Pancreas (tissue), 10 donors: ENCODE results near the gene PRDM11. TPM values are rescaled to one million over a fixed set of nuclear protein-coding genes. Genes with fewer than 3 reads are reported as not detected.
A peak's percentile ranks its signal among the peaks of the same experiment; 100 is the strongest.

Experiments used
- ATAC-seq, 4 donors: fragments of 200-7000 bp; cut with Tn5 transposase; one replicate each; pipeline versions ENCODE4 v1.8.0 to v1.9.1; 2020; ENCODE audit warnings: mild to moderate bottlenecking in 4 of 4, moderate library complexity in 4 of 4
- DNase-seq, 6 donors: peaks; one replicate each; pipeline ENCODE4 v3.0.0-alpha.2; 2020
- FAIRE-seq: peaks from 2 replicates; lab custom pipeline; 2012; peaks lifted over from hg19 to GRCh38; lab: Jason Lieb, UNC
- H3K27ac ChIP-seq, 4 donors: fragments of 200-600 bp; sonication (generic); 1 replicate in 3 of 4; 2 replicates in 1 of 4; pipeline versions ENCODE4 v1.5.0 to v1.8.0; 2020
- H3K27me3 ChIP-seq, 4 donors: fragments of 200-600 bp; one replicate each; pipeline ENCODE4 v1.8.0; 2021
- H3K36me3 ChIP-seq, 3 donors: fragments of 200-600 bp; sonication (generic) in 1 of 3; one replicate each; pipeline versions ENCODE4 v1.5.0 to v1.8.0; 2020 to 2021
- H3K4me1 ChIP-seq, 3 donors: fragments of 200-600 bp; one replicate each; pipeline ENCODE4 v1.8.0; 2021
- H3K4me3 ChIP-seq, 4 donors: fragments of 200-600 bp; sonication (generic) in 2 of 4; one replicate each; pipeline versions ENCODE4 v1.5.0 to v1.8.0; 2020 to 2021
- H3K9me3 ChIP-seq, 4 donors: fragments of 200-600 bp; one replicate each; pipeline ENCODE4 v1.8.0; 2021
- CTCF ChIP-seq, 4 donors: fragments of 200-600 bp; sonication (generic) in 3 of 4; IDR thresholded peaks; one replicate each; pipeline versions ENCODE4 v1.5.0 to v1.8.0; 2021; ENCODE audit warnings: antibody characterized with exemption in 4 of 4
- WGBS, 2 donors: extraction: QIAGEN DNeasy Blood & Tissue Kit; methylation state at CpG; one replicate each; pipeline ENCODE4 v1.1.7; 2013; 5-methylcytosine and 5-hydroxymethylcytosine counted together
- intact Hi-C, 3 donors: fragments of 100-400 bp; cut with DNase I; formaldehyde crosslinking; loops; one replicate each; pipeline versions ENCODE4 v1.11.1 to v1.14.2; 2022
- polyA plus RNA-seq, 2 donors: library from polyadenylated mRNA; stranded (reverse); fragments of 200-250 nt; gene quantifications; one replicate each; pipeline ENCODE4 v1.2.3, GENCODE V29; 2013
- total RNA-seq, 6 donors: library from RNA; stranded (reverse); fragmentation: NEBNext Ultra II Directional in 4 of 6; extraction: Animal tissue kit (Norgen Biotek cat#: 25700) in 4 of 6; gene quantifications; one replicate each; pipeline versions ENCODE4 v1.2.1 to v1.2.4, GENCODE V29; 2021 to 2023
- donor health status: healthy with polysubstance abuse.
- donor health status: DM: no; HTN: no; CAD: no; lungs with moderate emphysema.
- donor health status: DM: no; HTN: no; CAD: no.
- donor health status: control.
- donor health status: control.
- donor health status: Bipolar disorder and iron deficiency.
- donor health status: DM: yes; HTN: yes; CAD: no.
- donor health status: DM: no; HTN: no; CAD: no.
- donor health status: DM: no; HTN: no; CAD: no.
- donor health status: DM: yes; HTN: yes; CAD: no.

PRDM11 gene
- total and polyA plus RNA-seq, 8 donors: 3.0 to 8.5 (median 6.4) TPM

- Histone ChIP-seq H3K27me3 (no peaks in the 10 kb centered on the region), H3K27ac (no peak overlapping the region), H3K4me3 (no peak overlapping the region), H3K36me3 (no peaks in the 10 kb centered on the region), H3K4me1 (peaks cover 4 to 11% (median 7%) of the 10 kb centered on the region in 3 donors), H3K9me3 (no peaks in the 10 kb centered on the region)
- 34 to 41% methylated on average over 3 of the region's 3 CpGs for WGBS, 2 donors
- TF ChIP-seq CTCF (IDR thresholded peaks at IDR 0.05): no peak
- no peak for ATAC-seq
- intact Hi-C loops: no loop called here
- DNase-seq: no peak
- FAIRE-seq: no peak
These were observed 23.1 kb downstream of the PRDM11 start for GRCh38 chr11:45169310-45170072.

- no peaks in the 10 kb centered on the region for H3K36me3 ChIP-seq
- FAIRE-seq (no peak), DNase-seq (peak in 1 of 6 donors; percentile 28), ATAC-seq (no peak)
- TF ChIP-seq CTCF (IDR thresholded peaks at IDR 0.05): no peak
- intact Hi-C loops: no loop called here
- H3K27ac ChIP-seq: no peak overlapping the region
- peaks cover 4 to 11% (median 7%) of the 10 kb centered on the region in 3 donors for H3K4me1 ChIP-seq
- no peaks in the 10 kb centered on the region for H3K27me3 ChIP-seq
- 80 to 89% methylated on average over 2 of the region's 2 CpGs for WGBS, 2 donors
- no peaks in the 10 kb centered on the region for H3K9me3 ChIP-seq
- H3K4me3 ChIP-seq: no peak overlapping the region
These were observed 24.0 kb downstream of the PRDM11 start for GRCh38 chr11:45170484-45170883.

GRCh38 chr11:45171550-45171949, 25.1 kb downstream of the PRDM11 start:
- no peaks in the 10 kb centered on the region for H3K36me3 ChIP-seq
- H3K9me3 ChIP-seq: no peaks in the 10 kb centered on the region
- DNase-seq (peak in 1 of 6 donors; percentile 23), FAIRE-seq (no peak), ATAC-seq (no peak)
- intact Hi-C loops: no loop called here
- H3K27ac ChIP-seq: no peak overlapping the region
- 99 to 100% methylated on average over 2 of the region's 2 CpGs for WGBS, 2 donors
- H3K4me3 ChIP-seq: no peak overlapping the region
- no peaks in the 10 kb centered on the region for H3K27me3 ChIP-seq
- TF ChIP-seq CTCF (IDR thresholded peaks at IDR 0.05): no peak
- peaks cover 4 to 11% (median 7%) of the 10 kb centered on the region in 3 donors for H3K4me1 ChIP-seq

GRCh38 chr11:45173064-45173463, 26.6 kb downstream of the PRDM11 start:
- no peak for FAIRE-seq
- Histone ChIP-seq H3K4me3 (no peak overlapping the region), H3K27ac (no peak overlapping the region), H3K27me3 (no peaks in the 10 kb centered on the region), H3K9me3 (no peaks in the 10 kb centered on the region), H3K36me3 (no peaks in the 10 kb centered on the region), H3K4me1 (peaks cover 4 to 11% (median 7%) of the 10 kb centered on the region in 3 donors)
- no peak for DNase-seq
- WGBS, 2 donors: 95 to 99% methylated on average over 5 of the region's 5 CpGs
- no peak for ATAC-seq
- intact Hi-C loops: no loop called here
- no peak for TF ChIP-seq CTCF (IDR thresholded peaks at IDR 0.05)
